ENCODE measurements around the gene C6orf52. TPM values are rescaled to one million over a fixed set of nuclear protein-coding genes. Genes with fewer than 3 reads are reported as not detected.

The C6orf52 gene
- total and polyA plus RNA-seq, 2 of the 13 experiments (the other 11 are each of a cell fraction or from before 2014, with no cell fraction given): 0.50 to 0.53 TPM

GRCh38 chr6:10722820-10723566 lies 28.6 kb upstream of the C6orf52 start, which contains the start of gene TMEM14C (continued):
- TF ChIP-seq RERE (CRISPR knock-in tag; IDR thresholded peaks at IDR 0.05; ENCODE audit: low read depth): peak; percentile 61
- peak; percentile 96 for TF ChIP-seq BORCS8-MEF2B (CRISPR knock-in tag; IDR thresholded peaks at IDR 0.05)
- TF ChIP-seq SIN3A (IDR thresholded peaks at IDR 0.05; ENCODE audit: borderline replicate concordance, low read depth, low read length): no peak; the same call in 1 of the 2 replicates
- no peak for TF ChIP-seq ZNF253 (CRISPR knock-in tag; IDR thresholded peaks at IDR 0.05; ENCODE audit: borderline replicate concordance)
- peak; percentile 90 for TF ChIP-seq PHF21A (CRISPR knock-in tag; IDR thresholded peaks at IDR 0.05)
- no peak for TF ChIP-seq FOXP1 (IDR thresholded peaks at IDR 0.05)
- peak; percentile 56 for TF ChIP-seq FOXP1 (CRISPR knock-in tag; IDR thresholded peaks at IDR 0.05)
- TF ChIP-seq MNT (IDR thresholded peaks at IDR 0.05): peak; percentile 86
- TF ChIP-seq TFDP2 (CRISPR knock-in tag; IDR thresholded peaks at IDR 0.05): peak; percentile 90
- TF ChIP-seq FUBP1 (CRISPR knock-in tag; IDR thresholded peaks at IDR 0.05; ENCODE audit: borderline replicate concordance): peak; percentile 87; the same call in 1 of the 2 replicates
- peak; percentile 33; the same call in 1 of the 2 replicates for TF ChIP-seq CHD2 (IDR thresholded peaks at IDR 0.05; ENCODE audit: low read depth, low read length)
- TF ChIP-seq ETS1 (CRISPR knock-in tag; IDR thresholded peaks at IDR 0.05): 0 out of 2 replicates have a peak, but pooled peaks have one; percentile 29
- TF ChIP-seq ZNF292 (CRISPR knock-in tag; IDR thresholded peaks at IDR 0.05; ENCODE audit: borderline replicate concordance, low read depth): peak; percentile 96
- peak; percentile 94; the same call in 1 of the 2 replicates for TF ChIP-seq SMAD1 (CRISPR knock-in tag; IDR thresholded peaks at IDR 0.05; ENCODE audit: borderline replicate concordance, low read depth)
